Muscle of arm (tissue), 12 donors: ENCODE results near the gene VPS72. TPM values are rescaled to one million over a fixed set of nuclear protein-coding genes. Genes with fewer than 3 reads are reported as not detected.
A peak's percentile ranks its signal among the peaks of the same experiment; 100 is the strongest.
"Not testable (repeated sequence)": the region's sequence is repeated elsewhere in the genome, so short reads cannot be mapped to it uniquely, and the experiment has no call there.

ENCODE experiments used
- DNase-seq: peaks from one replicate; pipeline ENCODE4 v3.0.0-alpha.2; 2013
- polyA plus RNA-seq, 12 donors: library from polyadenylated mRNA; unstranded; fragments of 120-200 nt; gene quantifications; one replicate each; pipeline ENCODE4 v1.2.1, GENCODE V29; 2013; ENCODE audit not compliant: insufficient read length in 12 of 12

The VPS72 gene
- polyA plus RNA-seq, 12 donors: 24.7 to 53.6 (median 45.3) TPM; not detected in 1

GRCh38 chr1:151193304-151193703 is 3.3 kb upstream of the VPS72 start:
- DNase-seq: no peak

GRCh38 chr1:151192047-151192446 is 2.0 kb upstream of the VPS72 start:
- DNase-seq: no peak

- DNase-seq: not testable (repeated sequence)
Measured at GRCh38 chr1:151188667-151189066, 1.3 kb downstream of the VPS72 start.

GRCh38 chr1:151187205-151187604 is 2.8 kb downstream of the VPS72 start:
- DNase-seq: no peak

GRCh38 chr1:151184211-151184610 is 5.8 kb downstream of the VPS72 start:
- no peak for DNase-seq

GRCh38 chr1:151176514-151177045 is 13.4 kb downstream of the VPS72 start:
- no peak for DNase-seq

- DNase-seq: no peak
Measured at GRCh38 chr1:151175863-151176262, 14.1 kb downstream of the VPS72 start, which contains the start of gene TMOD4. TMOD4 (minus strand) TSS chr1:151175981; CDS start chr1:151174875, 1,106 bp downstream.

- DNase-seq: peak; percentile 57
Measured at GRCh38 chr1:151175041-151175741, 14.8 kb downstream of the VPS72 start.

GRCh38 chr1:151171190-151171589 is 18.8 kb downstream of the VPS72 start:
- no peak for DNase-seq

GRCh38 chr1:151167116-151167515 is 22.9 kb downstream of the VPS72 start:
- DNase-seq: no peak

- DNase-seq: no peak
Measured at GRCh38 chr1:151166505-151166956, 23.5 kb downstream of the VPS72 start.

- peak; percentile 99 for DNase-seq
Measured at GRCh38 chr1:151165738-151166504, 24.1 kb downstream of the VPS72 start, which contains the start of the genes LYSMD1 and SCNM1. LYSMD1 (minus strand) TSS chr1:151165902; CDS start chr1:151165258, 644 bp downstream. SCNM1 (plus strand) TSS chr1:151166144; CDS start chr1:151166153, 9 bp downstream.

- peak; percentile 67 for DNase-seq
Measured at GRCh38 chr1:151165281-151165737, 24.7 kb downstream of the VPS72 start.

GRCh38 chr1:151164732-151165280 is 25.2 kb downstream of the VPS72 start:
- DNase-seq: no peak

- DNase-seq: no peak
Measured at GRCh38 chr1:151159373-151159772, 30.6 kb downstream of the VPS72 start.

- no peak for DNase-seq
Measured at GRCh38 chr1:151158751-151159251, 31.2 kb downstream of the VPS72 start.

- DNase-seq: no peak
Measured at GRCh38 chr1:151158326-151158725, 31.7 kb downstream of the VPS72 start.

GRCh38 chr1:151157067-151157531 is 32.9 kb downstream of the VPS72 start:
- no peak for DNase-seq

- no peak for DNase-seq
Measured at GRCh38 chr1:151156515-151156819, 33.5 kb downstream of the VPS72 start, which contains the start of gene TNFAIP8L2. TNFAIP8L2 (plus strand) TSS chr1:151156649; CDS start chr1:151158698, 2,049 bp downstream.

GRCh38 chr1:151147665-151148064 is 42.3 kb downstream of the VPS72 start:
- DNase-seq: no peak

- no peak for DNase-seq
Measured at GRCh38 chr1:151147132-151147503, 42.9 kb downstream of the VPS72 start.
